GM18519 (cell line): ENCODE data around the gene MTCH1.

Experiments
- ATAC-seq: cut with Tn5 transposase; IDR thresholded peaks from one replicate; pipeline ENCODE4 v1.9.1; 2021; ENCODE audit warnings: mild to moderate bottlenecking, moderate library complexity; ENCODE audit not compliant: unreplicated experiment, low FRiP score

The MTCH1 gene

GRCh38 chr6:36985808-36986703 lies at the start of gene MTCH1:
Gene MTCH1, minus strand, starts transcription at chr6:36986196. Its CDS starts 23 bp downstream, at chr6:36986173.
- ATAC-seq, result peak; percentile 56

- no peak for ATAC-seq
These were observed 48.1 kb upstream of the MTCH1 start for GRCh38 chr6:37033819-37034795.

GRCh38 chr6:37033255-37033654 lies 47.3 kb upstream of the MTCH1 start:
- ATAC-seq, result no peak

- ATAC-seq, result no peak
These were observed 46.2 kb upstream of the MTCH1 start for GRCh38 chr6:37032239-37032638.

- no peak for ATAC-seq
These were observed 44.6 kb upstream of the MTCH1 start for GRCh38 chr6:37030599-37030998.

GRCh38 chr6:37029249-37029971 lies 43.4 kb upstream of the MTCH1 start:
- no peak for ATAC-seq

GRCh38 chr6:37027811-37028469 lies 41.9 kb upstream of the MTCH1 start:
- no peak for ATAC-seq

GRCh38 chr6:37027036-37027720 lies 41.2 kb upstream of the MTCH1 start:
- ATAC-seq, result no peak

GRCh38 chr6:37025621-37026466 lies 39.8 kb upstream of the MTCH1 start:
- ATAC-seq, result no peak

- no peak for ATAC-seq
These were observed 38.8 kb upstream of the MTCH1 start for GRCh38 chr6:37024656-37025337.

- ATAC-seq, result no peak
These were observed 36.3 kb upstream of the MTCH1 start for GRCh38 chr6:37022135-37022863.

GRCh38 chr6:37021356-37022129 lies 35.5 kb upstream of the MTCH1 start:
- no peak for ATAC-seq

- no peak for ATAC-seq
These were observed 34.8 kb upstream of the MTCH1 start for GRCh38 chr6:37020812-37021211.

GRCh38 chr6:37020381-37020780 lies 34.4 kb upstream of the MTCH1 start:
- ATAC-seq, result no peak

GRCh38 chr6:37019065-37019450 lies 33.1 kb upstream of the MTCH1 start:
- no peak for ATAC-seq

- peak; percentile 67 for ATAC-seq
These were observed 32.4 kb upstream of the MTCH1 start for GRCh38 chr6:37018198-37019064.
